HG02798 (cell line): ENCODE data around the gene PDE3A.

Experiments used
- ATAC-seq: cut with Tn5 transposase; IDR thresholded peaks from one replicate; pipeline ENCODE4 v1.9.1; 2021; ENCODE audit warnings: mild to moderate bottlenecking; ENCODE audit not compliant: unreplicated experiment, poor library complexity

Gene PDE3A

DNA sequence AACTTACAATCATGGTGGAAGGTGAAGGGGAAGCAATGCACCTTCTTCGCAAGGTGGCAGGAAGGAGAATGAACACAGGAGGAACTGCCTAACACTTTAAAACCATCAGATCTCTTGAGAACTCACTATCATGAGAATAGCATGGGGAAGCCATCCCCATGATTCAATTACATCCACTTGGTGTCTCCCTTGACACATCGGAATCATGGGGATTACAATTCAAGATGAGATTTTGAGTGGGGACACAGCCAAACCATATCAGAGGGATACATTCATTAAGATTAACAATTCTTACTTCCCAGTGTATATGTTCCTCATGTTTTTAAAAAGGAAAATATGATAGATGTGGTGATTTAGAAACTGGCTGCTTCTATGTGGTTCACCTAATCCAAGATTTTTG is 117.9 kb downstream of the PDE3A start:
- ATAC-seq: no peak

DNA sequence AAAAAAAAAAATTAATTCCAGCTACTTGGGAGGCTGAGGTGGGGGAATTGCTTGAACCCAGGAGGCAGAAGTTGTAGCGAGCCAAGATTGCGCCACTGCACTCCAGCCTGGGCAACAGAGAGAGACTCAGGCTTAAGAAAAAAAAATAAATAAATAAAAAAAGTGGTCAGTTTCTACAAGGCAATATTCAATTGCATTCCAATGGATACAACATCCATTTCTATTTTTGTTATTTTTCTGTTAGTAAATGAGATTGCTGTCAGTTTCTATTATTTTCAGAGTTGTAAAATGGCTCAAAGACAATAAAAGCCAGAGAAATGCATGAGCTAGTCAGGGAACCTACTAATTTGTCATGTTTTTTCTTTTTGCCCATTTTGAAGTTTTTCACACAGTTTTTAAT is 119.2 kb downstream of the PDE3A start:
- ATAC-seq: no peak

DNA sequence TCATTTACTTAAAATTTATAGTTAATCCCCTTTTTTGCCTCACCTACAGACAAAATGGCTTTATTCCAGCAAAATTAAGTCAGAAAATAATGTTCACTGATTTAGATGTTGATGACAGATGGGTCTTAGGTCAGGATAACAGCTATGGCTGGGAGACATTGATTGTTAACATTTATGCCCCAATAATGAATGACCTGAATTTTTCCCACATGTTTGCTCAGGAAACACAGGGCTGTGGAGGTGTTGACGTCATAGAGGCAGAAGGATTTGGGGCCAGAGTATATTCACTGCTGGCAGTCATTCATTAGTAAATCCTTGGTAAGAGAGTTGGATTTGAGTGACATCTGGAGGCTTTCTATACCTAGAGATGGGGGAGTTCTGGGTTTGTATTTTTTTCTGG is 121.3 kb downstream of the PDE3A start:
- no peak for ATAC-seq

DNA sequence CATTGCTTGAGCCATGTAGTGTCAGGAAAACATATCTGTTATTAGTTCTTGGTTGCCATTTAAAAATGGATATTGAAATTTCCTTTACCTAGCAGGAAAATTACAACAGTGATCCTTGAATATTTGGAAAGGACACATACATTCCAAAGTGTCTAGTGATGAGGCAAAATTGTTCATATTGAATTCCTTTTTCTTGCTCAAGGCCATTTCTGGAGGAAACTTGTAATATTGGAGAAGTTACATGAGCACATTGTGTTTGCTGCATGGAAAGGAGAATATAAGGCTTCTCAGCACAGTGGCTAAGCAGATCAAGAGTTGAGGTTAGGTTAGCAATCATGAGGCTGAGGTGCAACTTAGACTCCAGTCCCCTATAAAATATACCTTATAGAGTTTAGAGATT is 121.9 kb downstream of the PDE3A start:
- ATAC-seq: no peak

DNA sequence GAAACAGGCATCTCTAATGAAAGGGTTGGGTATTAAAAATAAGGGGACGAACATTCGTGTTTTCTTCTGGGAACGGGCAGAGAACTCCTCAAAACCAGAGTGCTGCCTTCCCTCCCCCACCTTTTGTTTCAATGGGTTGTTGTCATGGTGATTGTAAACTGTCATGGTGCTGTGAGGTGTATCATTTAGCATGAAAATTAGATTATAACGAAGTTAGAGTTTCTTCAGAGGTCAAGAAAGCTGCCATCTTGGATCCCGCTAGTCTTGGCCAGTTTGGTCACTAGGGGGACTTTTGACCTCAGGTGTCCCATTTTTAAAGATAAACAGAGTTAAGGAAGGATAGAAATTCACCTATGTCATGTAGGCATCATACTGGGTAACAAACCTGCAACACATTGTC is 123.0 kb downstream of the PDE3A start:
- no peak for ATAC-seq

DNA sequence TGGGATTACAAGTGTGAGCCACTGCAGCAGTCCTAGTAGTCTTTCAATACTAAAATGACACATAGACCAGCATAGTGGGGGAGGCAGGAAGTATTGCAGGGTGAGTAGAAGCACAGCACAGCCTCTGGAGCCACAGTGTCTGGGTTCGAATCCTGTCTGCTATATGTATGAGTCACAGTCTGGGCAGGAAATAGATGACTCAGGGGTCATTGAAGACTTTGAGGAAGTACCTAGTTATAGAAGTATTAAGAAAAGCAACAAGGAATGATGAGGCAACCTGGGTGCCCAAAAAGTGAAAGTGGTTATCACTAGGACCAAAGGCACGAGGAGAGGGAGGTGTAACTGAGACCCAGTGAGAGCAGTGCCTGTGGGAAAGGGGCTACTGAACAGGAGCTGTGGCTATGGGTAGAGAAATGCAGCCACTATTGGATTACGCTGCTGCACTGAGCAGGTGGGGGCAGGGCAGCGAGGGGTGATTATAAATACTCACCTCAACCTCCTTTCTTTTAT is 124.0 kb downstream of the PDE3A start:
- ATAC-seq: no peak

DNA sequence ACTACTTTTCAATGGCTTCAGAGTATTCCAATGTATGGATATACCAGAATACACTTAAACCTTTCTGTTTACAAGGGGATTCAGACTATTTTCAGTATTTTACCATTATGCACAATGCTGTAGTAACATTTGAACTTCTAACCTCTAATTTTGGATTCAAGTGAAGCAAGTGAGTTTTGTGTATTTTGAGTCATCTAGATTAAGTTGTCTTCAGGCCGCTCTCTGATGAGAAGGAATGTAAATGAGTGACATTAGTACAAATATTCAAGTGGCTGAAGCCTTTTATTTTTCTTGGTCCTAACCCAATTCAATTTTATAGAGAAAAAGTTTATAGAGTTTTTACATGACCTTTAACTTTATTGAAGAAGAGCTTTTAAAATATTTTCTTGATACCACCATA is 125.6 kb downstream of the PDE3A start:
- no peak for ATAC-seq

DNA sequence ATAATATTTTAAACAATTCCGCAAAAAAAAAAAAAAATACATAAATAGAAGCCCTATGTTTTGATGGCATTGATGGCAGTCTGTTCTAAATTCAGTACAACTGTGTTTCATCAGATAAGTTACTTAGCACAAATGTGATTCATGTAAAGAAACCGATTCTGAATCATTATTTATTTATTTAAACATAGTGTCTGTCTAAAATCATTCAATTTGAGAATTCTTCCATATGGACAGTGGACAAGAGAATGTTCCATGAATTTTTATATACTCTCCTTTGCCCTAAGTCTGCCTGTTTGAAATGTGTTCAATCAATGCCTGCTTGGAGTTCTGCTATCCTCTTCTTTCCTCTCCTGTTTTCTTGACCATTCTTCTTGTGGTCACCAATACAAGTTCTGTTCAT is 126.5 kb downstream of the PDE3A start:
- no peak for ATAC-seq

DNA sequence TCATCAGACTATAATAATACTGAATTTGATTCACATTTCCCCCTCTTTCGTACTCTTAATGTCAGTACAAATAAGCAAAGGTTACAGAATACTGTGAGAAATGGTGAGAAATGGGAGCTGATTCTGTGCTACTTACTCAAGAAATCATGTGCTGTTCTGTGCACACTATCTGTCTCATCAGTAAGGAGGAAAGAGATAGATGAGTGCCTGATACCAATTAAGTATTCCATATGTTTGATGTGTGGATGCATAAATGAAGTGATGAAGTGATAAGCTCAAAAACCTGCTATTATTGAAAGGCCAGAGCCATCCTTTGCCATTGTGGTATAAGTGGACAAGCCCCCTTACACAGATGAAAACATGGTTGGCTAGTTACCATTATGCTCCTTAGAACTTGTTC is 127.7 kb downstream of the PDE3A start:
- ATAC-seq: no peak

DNA sequence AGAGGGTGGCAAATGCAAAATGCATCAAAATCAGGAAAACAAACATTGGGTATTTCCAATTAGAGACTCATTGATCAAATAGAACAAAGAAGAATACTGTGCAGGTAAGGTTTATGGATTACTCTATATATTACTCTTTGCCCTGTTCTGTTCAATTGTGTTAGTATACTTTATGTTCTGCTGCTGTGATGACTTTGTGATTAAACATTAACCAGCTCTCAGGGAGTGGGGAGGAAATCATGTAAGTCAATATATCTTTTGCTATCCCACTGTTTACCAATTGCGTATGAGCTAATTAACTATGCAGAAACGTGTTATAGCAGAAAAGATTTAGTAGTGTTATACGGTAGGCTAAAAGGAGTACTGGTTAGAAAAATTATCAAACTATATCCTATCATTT is 129.4 kb downstream of the PDE3A start:
- no peak for ATAC-seq

DNA sequence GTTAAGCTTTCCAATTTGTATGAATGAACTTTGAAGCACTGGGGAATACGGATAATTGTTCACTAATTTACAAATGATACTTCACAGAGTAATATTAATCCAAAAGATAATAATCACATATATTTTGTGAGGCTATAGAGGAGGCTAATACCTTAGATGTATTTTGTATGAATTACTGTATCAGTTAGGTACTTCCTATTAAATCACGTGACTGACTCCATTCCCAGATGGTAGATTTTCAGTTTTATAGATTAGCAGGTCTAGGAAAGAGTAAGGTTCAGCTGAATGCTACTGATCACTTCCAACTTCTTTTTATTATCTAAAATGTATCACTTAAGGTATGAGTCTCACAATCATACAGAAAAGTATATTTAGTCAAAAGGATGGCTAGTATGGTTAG is 133.6 kb downstream of the PDE3A start:
- no peak for ATAC-seq

DNA sequence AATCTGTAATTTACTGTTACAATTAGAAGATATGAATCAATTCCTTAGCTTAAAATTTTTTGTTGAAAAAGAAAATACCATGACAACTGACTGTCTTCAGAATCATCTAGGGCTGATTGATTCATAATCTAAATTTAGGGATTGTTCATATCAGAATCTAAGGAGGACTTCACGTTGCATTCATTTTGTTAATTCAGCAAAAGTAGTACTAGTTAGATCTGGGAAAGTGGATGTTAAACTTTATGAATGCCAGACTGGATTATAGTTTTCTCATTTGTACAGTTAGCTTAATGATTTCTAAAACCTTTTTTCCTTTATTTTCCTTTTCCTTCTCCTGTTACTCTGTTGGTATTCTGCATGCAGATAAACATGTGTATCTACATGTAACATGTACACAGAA is 135.5 kb downstream of the PDE3A start:
- no peak for ATAC-seq

DNA sequence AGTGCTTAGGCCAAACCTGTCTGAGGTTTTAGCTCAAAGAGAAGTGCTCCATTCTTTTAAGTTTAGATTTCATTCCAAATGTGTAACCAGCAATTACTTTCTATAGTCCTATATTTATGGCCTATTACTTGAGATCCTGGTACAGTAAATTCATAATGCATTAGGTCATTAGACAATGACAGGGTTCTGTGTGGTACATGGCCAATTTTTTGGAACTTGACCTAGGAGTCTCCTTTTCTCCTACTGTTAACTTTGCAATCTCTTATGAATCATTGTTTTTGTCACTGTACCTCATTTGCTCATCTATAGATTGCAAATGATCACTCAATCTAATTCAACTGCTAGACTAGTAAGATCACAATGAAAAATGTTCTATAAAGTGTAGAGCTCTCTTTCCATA is 136.7 kb downstream of the PDE3A start:
- ATAC-seq: no peak

DNA sequence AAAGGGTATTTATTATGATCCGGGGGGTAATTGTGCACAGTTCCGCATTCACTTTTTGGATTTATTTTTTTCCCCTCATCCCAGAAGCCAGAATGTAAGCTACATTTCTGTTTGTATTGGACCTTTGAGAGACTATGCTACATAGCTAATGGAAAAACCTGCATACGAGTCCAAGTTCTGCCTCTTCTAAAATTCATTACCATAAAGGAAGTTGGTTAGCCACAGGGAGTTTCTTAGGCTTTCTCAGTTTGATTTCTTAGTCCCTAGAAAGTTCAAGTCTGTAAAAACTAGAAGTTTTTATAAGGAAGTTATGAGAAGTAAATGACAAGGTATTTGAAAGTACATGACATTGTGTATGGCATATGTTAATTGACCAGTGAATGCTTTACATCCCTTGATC is 138.7 kb downstream of the PDE3A start:
- no peak for ATAC-seq

DNA sequence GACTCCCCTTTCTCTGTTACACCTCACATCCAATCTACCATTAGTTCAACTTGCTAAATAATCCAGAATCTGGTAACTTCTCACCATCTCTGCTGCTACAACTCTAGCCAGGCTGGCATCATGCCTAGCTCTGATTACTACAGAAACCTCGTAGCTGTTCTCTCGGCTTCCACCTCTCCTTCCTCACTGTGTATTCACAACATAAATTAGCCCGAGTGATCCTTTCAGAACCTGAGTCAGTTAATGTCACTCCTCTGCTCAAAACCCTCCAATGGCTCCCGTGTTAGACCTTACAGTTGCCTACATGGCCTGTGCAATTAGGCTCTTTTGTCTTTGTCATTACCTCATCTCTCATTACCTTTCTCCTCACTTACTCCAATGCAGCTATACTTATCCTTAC is 139.4 kb downstream of the PDE3A start:
- no peak for ATAC-seq

DNA sequence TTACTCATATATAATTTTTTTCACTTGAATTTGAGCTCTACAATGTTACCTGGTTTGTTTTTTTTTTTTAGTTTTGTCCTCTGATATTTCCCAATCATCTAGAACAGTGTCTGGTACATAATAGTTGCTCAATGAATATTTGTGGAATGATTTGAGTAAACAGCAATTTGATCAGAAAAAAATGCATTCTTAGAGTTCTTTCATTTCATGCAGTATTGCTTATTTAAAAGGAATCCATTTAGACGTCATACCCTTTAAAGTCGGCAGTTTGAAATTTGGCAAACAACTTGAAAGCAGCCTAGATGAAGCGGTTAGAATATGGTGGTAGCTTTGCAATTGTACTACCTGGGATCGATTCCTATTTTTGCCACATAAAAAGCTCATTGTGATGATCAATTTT is 140.0 kb downstream of the PDE3A start:
- no peak for ATAC-seq

DNA sequence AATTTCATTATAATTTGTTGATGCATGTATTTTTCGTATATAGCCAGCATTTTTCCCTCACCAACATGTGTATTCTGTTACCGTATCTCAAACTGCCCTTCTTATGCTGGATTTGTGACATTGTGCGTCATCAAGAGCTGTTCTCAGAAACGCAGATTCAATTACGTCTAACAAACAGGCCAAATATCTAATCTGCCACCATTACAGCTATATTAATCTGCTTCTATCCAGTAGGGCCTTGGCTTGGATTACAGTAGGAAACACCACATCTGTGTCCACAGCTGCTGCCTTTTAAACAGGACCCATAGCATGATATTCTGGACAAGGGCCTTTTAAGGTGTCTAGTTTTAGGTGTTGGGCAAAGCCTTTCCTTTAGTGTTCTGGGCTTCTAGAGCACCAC is 140.6 kb downstream of the PDE3A start:
- no peak for ATAC-seq

DNA sequence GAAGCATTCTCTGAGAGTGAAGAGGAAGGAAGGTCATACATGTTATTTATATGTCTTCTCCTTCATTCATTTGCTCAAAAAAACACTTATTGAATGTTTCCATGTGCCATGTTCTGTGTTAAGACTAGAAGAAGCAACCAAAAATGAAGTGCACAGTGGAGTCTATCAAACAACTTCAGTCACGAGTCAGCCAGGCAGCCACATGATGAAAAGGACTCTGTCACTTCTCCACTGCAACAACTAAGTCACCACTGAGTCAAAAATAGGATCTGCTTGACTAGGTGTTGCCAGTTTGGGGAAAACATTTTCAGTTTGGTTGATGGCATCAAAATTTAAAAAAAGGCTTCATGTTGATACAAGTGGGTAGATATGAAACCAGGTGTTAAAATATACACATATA is 142.5 kb downstream of the PDE3A start:
- ATAC-seq: no peak

DNA sequence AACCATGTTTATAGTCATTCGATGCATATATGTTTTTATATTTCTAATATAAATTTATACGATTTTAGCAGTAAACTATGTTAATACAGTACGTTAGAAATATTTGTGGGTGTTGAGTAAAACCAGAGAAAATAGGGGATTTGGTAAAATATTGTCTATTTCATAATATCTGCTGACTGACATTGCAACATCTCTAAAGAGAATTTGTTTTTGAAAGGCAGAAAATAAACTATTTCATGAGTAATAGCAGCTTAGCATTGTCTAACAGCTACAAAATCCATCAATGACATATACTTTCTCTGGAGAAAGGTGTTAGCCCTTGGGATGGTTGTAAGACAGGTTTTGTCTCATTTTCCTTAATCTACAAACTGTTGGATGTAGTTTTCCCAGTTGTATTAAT is 144.9 kb downstream of the PDE3A start:
- ATAC-seq: no peak

DNA sequence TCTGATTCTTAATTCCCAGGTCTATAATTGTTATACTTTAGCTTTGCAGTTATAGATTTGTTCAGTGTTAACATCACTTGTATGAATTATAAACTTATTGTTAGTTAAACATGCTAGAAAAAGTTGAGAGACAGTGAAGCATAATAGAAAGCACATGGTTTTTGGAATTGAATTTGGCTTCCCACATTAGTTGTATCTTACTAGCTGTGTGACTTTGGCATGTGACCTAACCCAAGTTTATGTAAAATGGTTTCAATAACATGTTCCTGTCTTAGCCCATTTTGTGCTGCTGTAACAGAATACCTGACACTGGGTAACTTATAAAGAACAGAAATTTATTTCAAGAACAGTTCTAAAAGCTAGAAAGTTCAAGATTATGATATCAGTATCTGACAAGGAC is 146.3 kb downstream of the PDE3A start:
- ATAC-seq: no peak

DNA sequence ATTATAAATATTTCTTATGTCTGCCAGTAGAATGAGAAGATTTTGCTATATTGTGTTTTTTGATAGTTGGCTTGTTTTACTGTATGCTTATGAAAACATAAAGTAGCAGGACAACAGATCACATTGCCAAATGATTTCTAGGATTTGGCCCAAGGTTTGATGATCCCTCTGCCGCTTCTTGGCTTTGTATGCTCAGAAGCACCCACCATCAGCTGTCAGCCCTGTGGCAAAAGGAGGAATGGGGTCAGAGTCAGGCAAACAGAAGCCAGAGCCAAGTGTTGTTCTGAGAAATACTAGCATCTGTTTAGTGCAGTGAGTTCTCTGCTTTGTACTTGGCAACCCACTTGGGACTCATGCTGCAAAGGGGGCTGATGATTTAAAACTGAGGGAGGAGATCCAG is 152.2 kb downstream of the PDE3A start:
- ATAC-seq: no peak

DNA sequence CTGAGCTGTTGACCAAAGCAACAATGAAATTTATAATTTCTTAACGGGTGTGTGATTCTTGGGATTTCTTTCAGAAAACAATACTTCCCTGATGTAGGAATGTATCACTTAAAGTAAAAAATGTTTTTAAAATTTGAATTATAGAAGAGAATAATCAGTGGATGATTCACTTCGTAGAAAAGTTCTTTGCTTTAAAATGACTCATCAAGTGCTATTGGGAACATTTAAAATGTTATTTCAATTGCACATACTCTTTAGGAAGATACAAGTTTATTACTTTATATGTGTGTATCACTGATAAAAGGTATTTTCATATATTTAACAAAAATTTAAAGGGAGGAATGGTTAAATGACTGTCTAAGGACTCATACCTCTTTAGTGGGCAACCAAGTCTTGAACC is 155.3 kb downstream of the PDE3A start:
- ATAC-seq: no peak

DNA sequence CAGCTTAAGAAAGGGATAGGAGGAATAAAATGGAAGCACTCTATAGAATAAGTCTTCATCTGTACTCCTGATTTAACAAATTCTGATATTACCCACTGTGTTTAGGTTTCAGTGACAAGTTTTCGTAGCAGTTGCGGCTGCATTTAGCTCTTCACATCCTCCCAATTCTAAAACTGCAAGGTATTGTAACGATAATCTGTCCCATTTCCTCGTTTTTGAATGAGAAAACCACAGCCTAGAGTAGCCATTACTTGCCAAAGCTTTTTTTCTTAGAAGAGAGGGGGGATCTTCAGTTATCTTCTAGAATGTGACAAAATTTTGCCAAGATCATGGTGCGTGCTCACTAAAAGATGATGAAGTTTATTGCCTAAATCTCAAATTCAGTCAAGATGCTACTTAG is 155.8 kb downstream of the PDE3A start:
- ATAC-seq: no peak
